DMS 273 (cell line): Measurements from ENCODE around the gene HNRNPA3.
"Not testable (repeated sequence)": the region's sequence is repeated elsewhere in the genome, so short reads cannot be mapped to it uniquely, and the experiment has no call there.

ENCODE experiments used
- DNase-seq: peaks from one replicate; lab custom pipeline; 2025; ENCODE audit not compliant: unreplicated experiment; lab: John Stamatoyannopoulos, UW

HNRNPA3 gene

GRCh38 chr2:177212106-177212890 is at the start of gene HNRNPA3:
Gene HNRNPA3 (plus strand): TSS chr2:177212794. CDS start chr2:177212800, 6 bp downstream.
- DNase-seq = peak; percentile 99

- peak; percentile 57 for DNase-seq
Observed at GRCh38 chr2:177164131-177164530, 48.5 kb upstream of the HNRNPA3 start.

DNA sequence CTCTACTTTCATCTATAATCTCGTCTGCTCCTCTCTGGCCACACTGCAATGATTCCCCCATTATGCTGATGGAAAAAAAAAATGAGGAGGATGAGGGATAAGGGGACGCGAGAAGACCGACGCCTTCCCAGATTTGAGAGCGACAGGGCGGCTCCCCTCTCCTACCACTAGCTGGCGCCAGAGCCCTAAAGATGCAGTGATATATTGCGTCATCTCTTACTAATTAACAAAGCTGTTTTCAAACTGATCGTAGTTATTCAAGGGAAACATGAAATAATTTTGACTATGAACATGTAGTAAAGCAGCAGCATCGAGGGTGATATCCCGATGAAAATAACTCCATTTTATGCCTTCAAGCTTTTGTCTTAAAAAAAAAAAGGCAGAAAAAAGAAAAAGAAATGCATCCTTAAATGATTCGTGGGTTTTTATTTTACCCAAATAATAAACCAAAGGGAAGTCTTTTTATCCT is 48.0 kb upstream of the HNRNPA3 start:
- DNase-seq = peak; percentile 93

DNA sequence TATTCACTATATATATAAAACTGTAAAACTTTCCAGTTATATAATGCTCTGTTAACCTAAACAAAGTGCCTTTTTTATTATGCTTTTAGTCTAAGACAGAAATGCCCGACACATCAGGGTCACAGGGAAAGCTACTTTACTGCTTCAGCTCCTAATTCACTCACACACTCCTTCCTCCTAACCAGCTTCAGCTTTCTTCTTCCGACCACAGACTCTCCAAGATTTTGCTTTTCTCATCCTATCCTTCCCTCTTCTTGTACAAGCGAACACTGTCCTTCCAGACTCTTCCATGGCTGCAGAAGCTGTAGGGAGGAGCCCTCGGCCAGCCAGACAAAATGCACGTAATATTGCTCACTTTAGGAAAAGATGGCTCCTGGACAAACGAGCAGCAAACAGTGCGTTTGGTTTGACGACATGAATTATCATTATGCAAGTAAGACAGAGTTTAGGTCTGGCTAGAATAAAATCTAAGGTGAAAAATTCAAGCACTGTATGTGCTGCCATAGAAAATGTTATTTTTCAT is 47.5 kb upstream of the HNRNPA3 start:
- peak; percentile 66 for DNase-seq

DNA sequence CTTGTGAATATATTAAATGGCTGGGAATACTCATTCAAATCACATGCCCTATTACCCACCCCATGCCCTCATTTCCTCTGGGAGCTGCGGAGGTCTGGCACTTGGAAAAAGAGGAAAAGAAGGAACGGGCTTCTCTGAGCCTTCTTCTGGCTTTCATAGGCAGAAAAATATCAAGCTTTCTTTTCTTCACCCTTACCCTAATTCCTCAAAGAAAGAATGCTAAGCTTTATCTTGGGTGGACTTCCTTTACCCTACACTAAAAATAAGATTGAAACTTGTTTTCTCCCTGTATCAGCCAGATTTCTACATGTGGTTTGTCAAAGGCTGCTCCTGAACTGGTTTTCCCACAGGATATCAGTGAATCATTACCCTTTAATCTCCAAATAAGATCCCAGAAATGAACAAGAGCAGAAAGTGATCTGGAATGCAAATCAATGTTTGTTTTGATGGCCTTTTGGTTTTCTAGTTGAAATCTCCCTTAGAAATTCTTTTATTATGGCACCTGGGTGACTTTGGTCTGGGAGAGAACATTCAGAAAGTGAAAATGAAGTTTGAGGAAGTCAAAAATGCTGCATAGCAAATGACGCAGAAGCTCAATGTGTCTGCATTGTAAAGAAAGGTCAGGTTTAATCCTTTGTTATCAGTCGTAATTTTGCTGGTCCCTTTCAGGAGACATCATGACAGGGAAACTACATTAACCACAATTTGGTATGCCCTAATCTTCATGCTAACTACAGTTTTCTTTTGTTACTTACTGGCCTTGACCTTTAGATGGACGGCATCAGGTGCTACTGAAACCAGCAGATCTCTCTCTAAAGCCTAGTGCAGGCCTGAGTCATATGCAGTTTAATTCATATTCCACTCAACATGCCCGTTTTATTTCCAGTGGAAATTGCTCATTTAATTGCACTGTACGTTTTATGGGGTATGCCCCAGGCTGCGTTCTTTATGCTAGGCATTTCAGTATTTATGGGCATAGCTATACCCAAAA is 46.6 kb upstream of the HNRNPA3 start:
- DNase-seq = peak; percentile 70

- DNase-seq = peak; percentile 60
Observed at GRCh38 chr2:177169810-177170514, 42.6 kb upstream of the HNRNPA3 start.

DNA sequence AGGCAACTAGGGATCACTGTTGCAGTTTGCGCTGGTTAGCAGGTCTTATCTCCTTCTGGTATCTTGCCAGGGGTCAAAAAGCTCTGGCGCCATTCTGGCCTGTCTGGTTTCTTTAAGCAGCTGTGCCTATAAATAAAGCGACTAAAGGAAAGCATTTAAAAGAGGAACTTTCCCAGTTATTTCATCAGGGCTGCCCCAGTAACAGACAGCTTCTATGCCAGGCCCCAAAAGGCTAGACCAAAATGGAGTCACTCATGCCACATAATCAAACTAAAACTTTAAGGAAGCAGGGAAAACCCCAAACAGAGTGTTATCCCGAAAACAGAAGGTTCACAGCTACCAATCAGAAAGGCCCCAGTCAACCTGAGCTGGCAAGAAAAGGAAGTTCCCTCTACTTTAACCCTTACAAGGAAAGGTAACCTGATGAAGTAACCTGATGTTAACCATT is 41.2 kb upstream of the HNRNPA3 start:
- peak; percentile 35 for DNase-seq

DNA sequence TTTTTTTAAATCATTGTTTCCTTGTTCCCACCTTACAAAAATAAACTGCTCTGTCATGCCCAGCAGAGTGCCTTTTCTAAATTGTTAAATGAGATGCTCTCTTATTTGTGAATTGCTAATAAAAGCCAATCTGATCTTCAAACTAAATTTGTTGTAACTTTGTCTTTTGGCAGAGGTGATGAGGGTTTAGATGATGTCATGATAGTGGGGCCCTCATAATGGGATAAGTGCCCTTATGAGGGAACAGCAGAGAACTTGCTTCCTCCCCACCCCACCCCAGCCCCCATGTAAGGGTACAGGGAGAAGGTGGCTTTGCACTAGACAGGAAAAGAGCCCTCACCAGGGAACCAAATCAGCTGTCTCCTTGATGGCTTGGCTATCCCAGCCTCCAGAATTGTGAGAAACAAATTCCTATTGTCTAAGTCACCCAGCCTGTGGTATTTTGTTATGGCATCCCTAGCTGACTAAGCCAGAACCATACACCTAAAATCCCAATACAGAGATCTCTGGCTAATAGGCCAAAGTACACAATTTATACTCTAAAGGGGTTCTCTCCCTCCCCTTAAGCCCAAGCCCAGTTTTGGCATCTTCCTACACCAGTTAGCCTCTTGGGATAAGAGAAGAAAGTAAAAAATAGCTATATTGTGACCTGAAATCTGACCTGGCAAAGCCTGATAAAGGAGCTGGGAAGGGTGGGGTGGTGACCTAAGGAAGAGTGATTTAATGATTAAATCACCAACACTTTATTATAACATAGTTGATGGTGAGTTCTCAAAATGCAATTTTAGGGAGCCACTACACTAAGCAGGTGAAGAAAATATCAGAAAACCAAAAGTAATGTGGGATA is 40.3 kb upstream of the HNRNPA3 start:
- DNase-seq = no peak

DNA sequence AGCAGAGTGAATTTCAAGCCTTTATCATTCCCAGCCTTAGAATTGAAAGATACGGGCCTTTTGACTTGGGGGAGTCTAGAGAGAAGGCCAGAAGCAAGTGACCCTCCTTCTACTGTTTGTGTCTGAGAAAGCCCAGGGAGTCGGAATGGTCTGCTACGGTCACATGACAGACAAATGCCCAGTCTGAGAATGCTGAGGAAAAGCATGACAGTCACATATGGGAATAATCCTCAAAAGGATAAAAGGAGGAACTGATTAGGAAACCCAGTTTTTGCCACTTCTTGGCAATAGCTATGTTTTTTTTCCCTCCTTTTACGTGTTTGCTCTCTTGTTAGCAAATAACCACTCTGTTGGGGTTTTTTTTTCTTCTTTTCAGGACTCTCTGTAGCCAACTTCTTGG is 38.1 kb upstream of the HNRNPA3 start:
- DNase-seq = no peak

- DNase-seq = no peak
Observed at GRCh38 chr2:177175917-177176668, 36.5 kb upstream of the HNRNPA3 start.

DNA sequence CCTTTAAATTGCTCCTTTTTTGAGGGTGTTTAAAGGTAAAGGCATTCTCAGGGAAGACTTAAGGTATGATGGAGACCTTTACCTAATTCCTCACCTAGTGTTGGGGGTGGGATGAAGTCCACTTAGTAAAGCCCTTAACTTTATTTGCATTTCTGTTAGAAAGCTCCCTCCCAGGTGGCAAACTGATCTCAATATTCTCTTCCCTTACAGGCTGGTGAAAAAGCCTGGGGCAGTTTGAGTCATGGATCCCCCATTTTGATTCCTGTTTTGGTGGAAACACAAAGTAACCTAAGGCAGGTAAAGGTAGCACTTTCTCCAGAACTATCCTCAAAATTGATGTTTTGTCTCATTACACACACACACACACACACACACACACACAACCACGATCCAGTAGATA is 33.8 kb upstream of the HNRNPA3 start:
- no peak for DNase-seq

DNA sequence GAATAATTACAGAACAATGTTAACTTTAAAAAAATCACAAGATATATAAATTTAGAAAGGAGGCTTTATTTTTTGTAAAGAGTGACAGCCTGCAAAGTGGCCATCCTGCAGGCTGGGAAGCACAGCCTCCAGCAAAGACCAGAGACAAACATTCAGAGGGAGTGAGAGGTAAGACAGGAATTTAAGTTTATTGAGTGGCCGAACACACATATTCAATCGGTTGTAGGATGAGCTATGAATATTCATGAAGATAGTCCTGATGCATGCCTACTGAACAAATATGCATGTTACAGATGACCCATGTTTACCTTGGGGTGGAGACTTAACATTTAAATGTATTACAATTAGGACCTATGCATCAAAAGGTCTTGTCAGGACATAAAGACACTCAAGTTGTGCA is 33.4 kb upstream of the HNRNPA3 start:
- no peak for DNase-seq

DNA sequence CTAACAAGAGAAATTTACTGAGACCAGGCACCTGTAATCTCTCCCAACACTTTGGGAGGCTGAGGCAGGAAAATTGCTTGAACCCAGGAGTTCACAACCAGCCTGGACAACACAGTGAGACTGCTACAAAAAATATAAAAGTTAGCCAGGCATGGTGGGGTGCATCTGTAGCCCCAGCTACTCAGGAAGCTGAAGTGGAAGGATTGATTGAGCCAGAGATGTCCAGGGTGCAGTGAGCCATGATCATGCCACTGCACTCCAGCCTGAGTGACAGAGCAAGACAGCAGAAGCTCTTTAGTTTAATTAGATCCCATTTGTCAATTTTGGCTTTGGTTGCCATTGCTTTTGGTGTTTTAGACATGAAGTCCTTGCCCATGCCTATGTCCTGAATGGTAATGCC is 32.9 kb upstream of the HNRNPA3 start:
- DNase-seq = not testable (repeated sequence)

DNA sequence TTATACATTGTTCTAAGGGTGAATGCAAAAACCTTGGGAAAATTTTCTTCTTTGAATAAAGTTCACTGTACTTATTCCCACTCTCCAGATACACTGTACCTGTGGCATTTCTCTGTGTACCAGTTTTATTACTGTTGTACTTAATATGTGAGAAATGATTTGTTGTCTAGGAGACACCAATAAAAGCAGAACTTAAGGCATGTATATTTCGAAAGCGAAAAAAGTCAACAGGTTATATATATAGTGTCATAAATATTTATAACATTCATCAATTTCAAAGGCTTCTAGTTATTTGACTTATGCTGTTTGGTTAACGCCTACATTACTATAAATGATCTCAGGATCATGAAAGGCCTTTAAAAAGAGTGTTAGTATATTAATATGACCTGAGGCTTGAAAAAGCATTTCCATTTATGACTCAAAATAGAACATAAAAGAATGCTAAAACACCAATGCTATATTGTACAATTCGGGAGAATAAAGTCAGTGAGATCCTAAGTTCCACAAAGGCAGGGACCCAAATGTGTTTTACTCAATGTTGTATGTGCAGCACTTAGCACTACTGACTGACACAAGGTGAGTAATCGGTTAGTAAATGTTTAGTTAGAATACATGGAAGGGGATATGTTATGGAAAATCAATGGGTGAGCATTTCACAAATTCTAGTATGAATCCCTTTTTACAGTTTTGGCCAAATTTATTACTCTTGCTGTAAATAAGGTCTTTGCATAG is 32.2 kb upstream of the HNRNPA3 start:
- no peak for DNase-seq

- no peak for DNase-seq
Observed at GRCh38 chr2:177183860-177184259, 28.7 kb upstream of the HNRNPA3 start.

DNA sequence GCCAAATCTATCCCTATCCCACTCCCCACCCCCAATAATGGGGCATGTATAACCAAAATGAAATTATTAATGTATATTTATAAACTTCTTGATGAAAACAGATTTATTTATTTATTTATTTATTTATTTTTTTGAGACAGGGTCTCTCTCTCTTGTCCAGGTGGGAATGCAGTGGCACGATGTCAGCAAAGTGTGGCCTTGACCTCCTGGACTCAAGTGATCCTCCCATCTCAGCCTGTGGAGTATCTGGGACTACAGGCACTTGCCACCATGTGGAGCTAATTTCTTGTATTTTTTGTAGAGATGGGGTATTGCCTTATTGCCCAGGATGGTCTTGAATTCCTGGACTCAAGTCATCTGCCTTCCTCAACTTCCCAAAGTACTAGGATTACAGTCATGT is 28.0 kb upstream of the HNRNPA3 start:
- no peak for DNase-seq

- not testable (repeated sequence) for DNase-seq
Observed at GRCh38 chr2:177186038-177186437, 26.6 kb upstream of the HNRNPA3 start.

GRCh38 chr2:177187631-177188312 is 24.8 kb upstream of the HNRNPA3 start:
- no peak for DNase-seq
